ENCODE data around the gene IFNB1.

IFNB1 gene

GRCh38 chr9:21081999-21082398 is 4.3 kb upstream of the IFNB1 start:
- no peak for TF ChIP-seq CTCF (IDR thresholded peaks at IDR 0.05)
- Mint-ChIP-seq H3K27ac (no peak overlapping the region), H3K9me3 (peaks cover 23% of the 10 kb centered on the region), H3K4me3 (no peak overlapping the region), H3K4me1 (no peaks in the 10 kb centered on the region), H3K36me3 (ENCODE audit: low read depth) (no peaks in the 10 kb centered on the region), H3K27me3 (ENCODE audit: low read depth, poor library complexity) (peaks cover 4% of the 10 kb centered on the region)
- DNase-seq = no peak

DNA sequence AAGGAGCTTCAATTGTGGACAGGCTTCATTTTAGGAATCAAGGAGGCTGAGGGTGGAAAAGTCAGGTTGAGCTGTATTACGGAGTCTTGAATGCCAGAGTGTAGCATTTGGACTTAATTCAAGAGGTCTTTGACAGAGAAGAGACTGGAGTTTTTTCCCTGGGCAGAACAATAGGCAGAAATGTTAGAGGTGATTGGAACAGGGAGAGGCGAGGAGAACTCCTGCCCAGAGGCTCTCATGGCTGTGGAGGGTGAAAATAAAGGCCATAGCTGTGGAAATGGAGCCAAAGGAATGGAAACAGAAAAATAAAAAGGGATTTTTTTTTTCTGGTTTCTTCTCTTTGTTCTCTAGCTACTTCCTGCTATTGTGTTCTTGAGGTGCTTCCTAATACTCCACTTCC is 3.7 kb upstream of the IFNB1 start:
- DNase-seq = no peak
- H3K4me3 Mint-ChIP-seq = no peak overlapping the region
- no peak overlapping the region for H3K27ac Mint-ChIP-seq
- H3K27me3 Mint-ChIP-seq (ENCODE audit: low read depth, poor library complexity) = peaks cover 4% of the 10 kb centered on the region
- TF ChIP-seq CTCF (IDR thresholded peaks at IDR 0.05) = no peak
- no peaks in the 10 kb centered on the region for H3K36me3 Mint-ChIP-seq (ENCODE audit: low read depth)
- no peaks in the 10 kb centered on the region for H3K4me1 Mint-ChIP-seq
- peaks cover 18% of the 10 kb centered on the region for H3K9me3 Mint-ChIP-seq

DNA sequence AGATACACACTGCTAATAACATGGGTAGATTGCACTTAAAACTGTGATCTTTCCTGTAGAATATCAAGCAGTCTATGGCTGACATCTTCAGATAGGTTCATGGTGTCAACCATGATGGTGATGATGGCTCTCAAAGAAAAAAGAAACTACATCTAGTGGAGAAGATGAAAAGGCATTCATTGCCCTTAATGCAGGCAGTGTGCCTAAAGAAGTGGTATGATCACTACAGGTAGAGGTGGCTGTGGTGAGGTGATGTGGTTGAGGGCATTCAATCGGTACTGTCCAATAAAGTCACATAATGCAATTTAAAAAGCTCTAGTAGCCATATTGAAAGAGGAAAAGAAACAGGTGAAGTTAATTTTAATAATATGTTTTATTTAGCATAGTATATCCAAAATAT is 3.1 kb upstream of the IFNB1 start:
- Mint-ChIP-seq H3K36me3 (ENCODE audit: low read depth) (no peaks in the 10 kb centered on the region), H3K9me3 (peaks cover 12% of the 10 kb centered on the region), H3K4me1 (no peaks in the 10 kb centered on the region), H3K4me3 (no peak overlapping the region), H3K27me3 (ENCODE audit: low read depth, poor library complexity) (peaks cover 4% of the 10 kb centered on the region), H3K27ac (no peak overlapping the region)
- no peak for DNase-seq
- TF ChIP-seq CTCF (IDR thresholded peaks at IDR 0.05) = no peak

GRCh38 chr9:21078702-21079101 is 960 bp upstream of the IFNB1 start:
- no peaks in the 10 kb centered on the region for H3K27me3 Mint-ChIP-seq (ENCODE audit: low read depth, poor library complexity)
- no peak overlapping the region for H3K4me3 Mint-ChIP-seq
- no peak for DNase-seq
- no peaks in the 10 kb centered on the region for H3K36me3 Mint-ChIP-seq (ENCODE audit: low read depth)
- no peaks in the 10 kb centered on the region for H3K4me1 Mint-ChIP-seq
- TF ChIP-seq CTCF (IDR thresholded peaks at IDR 0.05) = no peak
- peaks cover 3% of the 10 kb centered on the region for H3K9me3 Mint-ChIP-seq
- H3K27ac Mint-ChIP-seq = no peak overlapping the region

DNA sequence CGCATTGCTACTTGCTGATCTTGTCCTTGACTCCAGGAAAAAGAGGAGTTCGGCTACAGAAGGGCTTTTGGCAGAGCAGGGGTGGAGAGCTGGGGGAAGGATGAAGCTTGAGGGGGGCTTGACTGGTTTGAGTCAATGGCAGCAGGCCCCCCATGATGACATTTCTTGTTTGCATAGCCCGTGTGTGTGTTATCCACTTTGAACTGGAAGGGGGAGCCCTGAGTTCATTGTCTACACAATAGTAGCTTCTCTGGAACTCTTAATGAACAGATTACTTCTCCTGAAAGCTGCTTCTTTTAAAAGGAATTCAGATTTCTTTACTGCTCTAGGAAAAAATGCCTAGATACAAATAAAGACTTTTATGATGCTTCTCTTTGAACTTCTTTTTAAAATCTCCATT is 2.3 kb downstream of the IFNB1 start:
- DNase-seq = no peak
- TF ChIP-seq CTCF (IDR thresholded peaks at IDR 0.05) = no peak
- H3K27ac Mint-ChIP-seq = no peak overlapping the region

DNA sequence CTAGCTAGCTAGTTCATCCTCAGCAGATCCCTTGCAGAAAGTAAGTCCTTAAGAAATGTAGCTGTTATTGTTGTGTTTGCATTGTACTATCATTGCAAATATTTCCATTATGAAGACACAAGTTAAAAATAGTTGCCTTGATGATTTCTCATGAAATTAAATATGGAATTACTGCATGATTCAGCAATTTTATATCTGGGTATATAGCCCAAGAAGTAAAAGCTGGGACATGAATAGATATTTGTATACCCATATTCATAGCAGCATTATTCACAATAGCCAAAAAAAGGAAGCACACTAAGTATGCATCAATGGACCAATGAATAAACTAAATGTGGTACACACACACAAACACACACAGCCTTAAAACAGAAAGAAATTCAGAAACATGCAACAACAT is 6.8 kb downstream of the IFNB1 start:
- TF ChIP-seq CTCF (IDR thresholded peaks at IDR 0.05) = no peak
- peaks cover 3% of the 10 kb centered on the region for H3K27me3 Mint-ChIP-seq (ENCODE audit: low read depth, poor library complexity)
- no peak overlapping the region for H3K27ac Mint-ChIP-seq
- H3K36me3 Mint-ChIP-seq (ENCODE audit: low read depth) = no peaks in the 10 kb centered on the region
- no peak overlapping the region for H3K4me3 Mint-ChIP-seq
- peaks cover 3% of the 10 kb centered on the region for H3K9me3 Mint-ChIP-seq
- H3K4me1 Mint-ChIP-seq = no peaks in the 10 kb centered on the region
- DNase-seq = no peak

More for the DNA sequence above, 2.3 kb downstream of the IFNB1 start:
- Mint-ChIP-seq H3K27me3 (ENCODE audit: low read depth, poor library complexity) (no peaks in the 10 kb centered on the region), H3K4me1 (no peaks in the 10 kb centered on the region), H3K4me3 (no peak overlapping the region), H3K9me3 (peaks cover 6% of the 10 kb centered on the region), H3K36me3 (ENCODE audit: low read depth) (no peaks in the 10 kb centered on the region)
